Natural killer cell (primary cell): ENCODE data around the gene LOXL1. TPM values are rescaled to one million over a fixed set of nuclear protein-coding genes. Genes with fewer than 3 reads are reported as not detected.

Source experiments
- ATAC-seq, 3 donors: fragments of 150-1000 bp in 2 of 3; fragments of 200-7000 bp in 1 of 3; cut with Tn5 transposase; 1 replicate in 1 of 3; 2 replicates in 2 of 3; pipeline ENCODE4 v1.10.0; 2021; ENCODE audit warnings: mild to moderate bottlenecking in 2 of 3, moderate library complexity in 2 of 3
- DNase-seq, 2 donors: peaks; one replicate each; pipeline versions ENCODE4 v3.0.0 to v3.0.0-alpha.2; 2013 to 2021; ENCODE audit warnings: mixed read lengths in 1 of 2
- H3K27ac ChIP-seq: one replicate; pipeline ENCODE4 v1.5.1; 2013; ENCODE audit warnings: mild to moderate bottlenecking, low read length
- H3K27me3 ChIP-seq: one replicate; pipeline ENCODE4 v1.6.1; 2013; ENCODE audit warnings: low read length; ENCODE audit not compliant: control insufficient read depth, insufficient read depth
- H3K36me3 ChIP-seq: one replicate; pipeline ENCODE4 v1.6.1; 2013; ENCODE audit warnings: low read length; ENCODE audit not compliant: control insufficient read depth, insufficient read depth
- H3K4me1 ChIP-seq: one replicate; pipeline ENCODE4 v1.6.1; 2013; ENCODE audit warnings: low read length; ENCODE audit not compliant: control insufficient read depth, insufficient read depth
- H3K4me3 ChIP-seq: one replicate; pipeline ENCODE4 v1.5.1; 2013; ENCODE audit warnings: low read length
- H3K9me3 ChIP-seq: one replicate; pipeline ENCODE4 v1.6.1; 2013; ENCODE audit warnings: low read length; ENCODE audit not compliant: control insufficient read depth, insufficient read depth
- H3K27ac Mint-ChIP-seq, 2 donors: one replicate each; pipeline ENCODE4 v1.8.0; 2022; ENCODE audit warnings: mild to moderate bottlenecking in 2 of 2, mixed read lengths in 2 of 2, moderate library complexity in 1 of 2
- H3K27me3 Mint-ChIP-seq, 2 donors: one replicate each; pipeline ENCODE4 v1.8.0; 2022; ENCODE audit warnings: low read depth in 2 of 2, mixed read lengths in 2 of 2
- H3K36me3 Mint-ChIP-seq: one replicate; pipeline ENCODE4 v1.8.0; 2022; ENCODE audit warnings: mixed read lengths
- H3K4me1 Mint-ChIP-seq, 2 donors: one replicate each; pipeline ENCODE4 v1.8.0; 2022; ENCODE audit warnings: mixed read lengths in 2 of 2
- H3K4me3 Mint-ChIP-seq: one replicate; pipeline ENCODE4 v1.8.0; 2022; ENCODE audit warnings: mild to moderate bottlenecking, moderate library complexity, mixed read lengths
- H3K9me3 Mint-ChIP-seq, 2 donors: one replicate each; pipeline ENCODE4 v1.8.0; 2022; ENCODE audit warnings: mixed read lengths in 2 of 2
- WGBS: methylation state at CpG from one replicate; pipeline ENCODE4 v1.1.7; 2013; ENCODE audit warnings: missing lambda C conversion rate; ENCODE audit not compliant: insufficient coverage; 5-methylcytosine and 5-hydroxymethylcytosine counted together
- intact Hi-C: fragments of 100-400 bp; cut with micrococcal nuclease; formaldehyde crosslinking; loops from one replicate; pipeline ENCODE4 v1.14.2; 2022
- total RNA-seq, 4 donors: library from RNA; stranded (reverse); fragments of 120-200 nt in 1 of 4; gene quantifications; one replicate each; pipeline versions ENCODE4 v1.2.3 to v1.2.4, GENCODE V29; 2013 to 2022
- TF ChIP-seq, protein P1 (sequence below): fragments of 200-600 bp; IDR thresholded peaks from one replicate; pipeline ENCODE4 v1.8.0; 2022; ENCODE audit warnings: antibody characterized with exemption

LOXL1 gene
- total RNA-seq, 3 donors from 2014 or later (not counting 1 experiment from before 2014, with no cell fraction given): 1.1 to 1.4 (median 1.3) TPM

DNA sequence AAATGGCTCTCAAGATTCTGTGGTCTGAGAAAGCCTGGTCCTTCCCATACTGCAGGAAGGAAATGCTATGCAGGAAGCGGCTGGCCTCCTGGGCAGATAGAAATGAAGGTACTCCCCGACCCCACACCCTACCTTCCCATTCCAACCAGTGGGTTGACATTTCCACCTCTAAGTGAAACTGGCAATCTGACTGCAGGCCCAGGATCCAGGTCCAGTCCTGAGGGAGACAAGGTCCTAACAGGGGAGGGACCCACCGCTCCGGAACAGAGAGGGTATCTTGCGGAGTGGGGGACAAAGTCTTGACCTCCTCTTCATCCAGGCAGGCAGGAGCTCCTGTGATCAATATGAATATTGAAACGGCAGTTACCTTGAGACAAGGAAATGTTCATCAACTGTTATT, 6.6 kb upstream of the LOXL1 start:
- TF ChIP-seq, protein P1, sequence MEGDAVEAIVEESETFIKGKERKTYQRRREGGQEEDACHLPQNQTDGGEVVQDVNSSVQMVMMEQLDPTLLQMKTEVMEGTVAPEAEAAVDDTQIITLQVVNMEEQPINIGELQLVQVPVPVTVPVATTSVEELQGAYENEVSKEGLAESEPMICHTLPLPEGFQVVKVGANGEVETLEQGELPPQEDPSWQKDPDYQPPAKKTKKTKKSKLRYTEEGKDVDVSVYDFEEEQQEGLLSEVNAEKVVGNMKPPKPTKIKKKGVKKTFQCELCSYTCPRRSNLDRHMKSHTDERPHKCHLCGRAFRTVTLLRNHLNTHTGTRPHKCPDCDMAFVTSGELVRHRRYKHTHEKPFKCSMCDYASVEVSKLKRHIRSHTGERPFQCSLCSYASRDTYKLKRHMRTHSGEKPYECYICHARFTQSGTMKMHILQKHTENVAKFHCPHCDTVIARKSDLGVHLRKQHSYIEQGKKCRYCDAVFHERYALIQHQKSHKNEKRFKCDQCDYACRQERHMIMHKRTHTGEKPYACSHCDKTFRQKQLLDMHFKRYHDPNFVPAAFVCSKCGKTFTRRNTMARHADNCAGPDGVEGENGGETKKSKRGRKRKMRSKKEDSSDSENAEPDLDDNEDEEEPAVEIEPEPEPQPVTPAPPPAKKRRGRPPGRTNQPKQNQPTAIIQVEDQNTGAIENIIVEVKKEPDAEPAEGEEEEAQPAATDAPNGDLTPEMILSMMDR: no peak
- ATAC-seq: no peak
- H3K27me3 Mint-ChIP-seq: peaks cover 8 to 11% of the 10 kb centered on the region in 2 donors
- intact Hi-C loops: no loop called here
- 89% methylated on average over 5 of the region's 6 CpGs for WGBS
- H3K27ac Mint-ChIP-seq: no peak overlapping the region
- no peaks in the 10 kb centered on the region for H3K9me3 Mint-ChIP-seq
- no peak for DNase-seq
- H3K4me1 ChIP-seq: peaks cover 23% of the 10 kb centered on the region
- H3K4me1 Mint-ChIP-seq: peaks cover 13 to 25% of the 10 kb centered on the region in 2 donors
- no peaks in the 10 kb centered on the region for H3K27me3 ChIP-seq
- no peak overlapping the region for H3K4me3 Mint-ChIP-seq
- no peaks in the 10 kb centered on the region for H3K36me3 ChIP-seq
- H3K9me3 ChIP-seq: no peaks in the 10 kb centered on the region
- no peak overlapping the region for H3K27ac ChIP-seq
- no peaks in the 10 kb centered on the region for H3K36me3 Mint-ChIP-seq
- no peak overlapping the region for H3K4me3 ChIP-seq

DNA sequence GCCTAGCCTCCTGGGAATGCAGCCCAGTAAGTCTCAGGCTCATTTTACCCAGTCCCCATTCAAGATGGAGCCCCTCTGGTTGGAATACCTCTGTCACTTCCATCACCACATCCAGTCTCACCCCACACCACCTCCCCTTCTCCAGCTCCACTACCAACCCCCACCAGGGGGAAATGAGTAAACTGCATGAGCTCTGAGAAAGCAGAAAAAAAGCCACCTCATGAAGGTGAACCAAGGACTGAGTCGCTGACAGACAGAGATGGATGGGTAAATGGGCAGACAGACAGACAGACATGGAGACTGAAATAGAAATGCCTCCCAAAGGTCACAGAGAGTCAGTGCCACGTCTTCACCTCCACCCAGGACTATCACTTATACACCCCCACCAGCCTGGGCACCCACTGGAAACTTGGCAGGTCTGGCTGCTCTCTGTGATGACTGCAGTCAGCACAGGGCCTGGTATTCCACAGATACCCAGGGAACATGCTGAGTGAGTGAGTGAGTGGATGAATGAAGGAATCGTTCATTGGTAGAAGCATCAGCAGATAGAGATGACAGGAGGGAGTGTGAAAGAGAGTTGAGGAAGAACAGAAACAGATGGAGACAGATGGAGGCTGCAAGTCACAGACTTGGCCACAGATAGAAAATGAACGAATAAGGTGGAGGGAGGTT, 4.9 kb upstream of the LOXL1 start:
- Histone ChIP-seq H3K36me3 (no peaks in the 10 kb centered on the region), H3K27ac (no peak overlapping the region), H3K9me3 (no peaks in the 10 kb centered on the region), H3K4me3 (no peak overlapping the region), H3K4me1 (peaks cover 25% of the 10 kb centered on the region), H3K27me3 (no peaks in the 10 kb centered on the region)
- Mint-ChIP-seq H3K36me3 (no peaks in the 10 kb centered on the region), H3K27ac (peak overlapping the region in 1 of 2 donors; percentile 2), H3K27me3 (peaks cover 14 to 17% of the 10 kb centered on the region in 2 donors), H3K4me3 (no peak overlapping the region), H3K4me1 (peaks cover 13 to 29% of the 10 kb centered on the region in 2 donors), H3K9me3 (no peaks in the 10 kb centered on the region)
- WGBS: 70% methylated on average over 4 of the region's 4 CpGs
- TF ChIP-seq, protein P1: no peak
- intact Hi-C loops: no loop called here
- DNase-seq (no peak), ATAC-seq (no peak)

DNA sequence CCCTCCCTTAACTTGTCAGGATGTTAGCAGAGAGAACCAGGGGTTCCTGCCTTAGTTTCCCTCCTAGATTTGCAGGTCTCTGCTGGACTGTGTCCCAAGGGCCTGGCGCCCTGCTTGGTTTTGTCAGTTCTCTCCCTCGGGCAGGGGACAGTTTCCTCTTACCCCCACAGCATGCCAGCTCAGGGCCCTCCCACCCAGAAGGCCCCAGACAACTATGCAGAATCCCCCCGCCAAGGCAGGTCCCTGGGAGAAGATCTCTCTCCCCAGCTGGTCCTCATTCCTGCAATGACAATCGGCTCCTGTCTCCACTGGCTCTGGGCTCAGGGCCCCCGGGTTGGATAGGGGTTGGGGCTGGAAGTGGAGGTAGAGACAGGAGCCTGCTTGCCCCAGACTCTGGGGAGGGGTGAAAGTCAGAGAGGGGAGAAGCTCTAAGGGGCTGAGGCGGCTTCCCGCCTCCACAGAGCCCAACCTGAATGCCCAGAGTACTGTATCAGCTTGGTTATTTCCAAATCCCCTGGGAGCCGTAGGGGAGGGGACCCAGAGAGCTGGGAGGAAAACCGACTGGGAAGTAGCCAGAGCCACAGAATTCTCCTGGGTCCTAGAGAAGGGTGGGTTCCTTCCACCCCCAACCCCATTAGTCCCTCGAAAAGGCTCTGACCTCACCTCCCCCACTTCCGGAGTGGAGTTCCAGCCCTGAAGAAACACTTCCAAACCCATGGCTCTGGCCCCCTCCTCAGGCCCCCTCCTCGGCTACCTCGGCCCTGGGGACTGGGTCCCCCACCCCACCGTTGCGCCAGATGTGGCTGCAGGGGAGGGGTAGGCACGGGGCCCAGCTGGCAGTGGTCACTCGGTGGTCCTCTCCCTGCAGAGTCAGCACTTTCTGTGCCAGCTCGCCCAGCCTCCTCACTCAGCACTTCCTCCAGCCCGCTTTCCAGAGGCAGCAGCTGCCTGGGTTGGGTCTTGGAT, 3.8 kb upstream of the LOXL1 start:
- 60% methylated on average over 19 of the region's 19 CpGs for WGBS
- intact Hi-C loops: no loop called here

More for the DNA sequence above, 3.8 kb upstream of the LOXL1 start:
- H3K4me1 ChIP-seq: peaks cover 29% of the 10 kb centered on the region
- H3K36me3 ChIP-seq: no peaks in the 10 kb centered on the region
- Mint-ChIP-seq H3K27ac (no peak overlapping the region), H3K27me3 (peaks cover 14 to 17% of the 10 kb centered on the region in 2 donors), H3K36me3 (no peaks in the 10 kb centered on the region), H3K4me3 (no peak overlapping the region), H3K4me1 (peaks cover 13 to 29% of the 10 kb centered on the region in 2 donors), H3K9me3 (no peaks in the 10 kb centered on the region)
- TF ChIP-seq, protein P1: no peak
- no peak for ATAC-seq
- H3K9me3 ChIP-seq: no peaks in the 10 kb centered on the region
- H3K4me3 ChIP-seq: no peak overlapping the region
- H3K27ac ChIP-seq: no peak overlapping the region
- no peaks in the 10 kb centered on the region for H3K27me3 ChIP-seq
- DNase-seq: no peak
